ENCODE measurements around the gene BCAP31. TPM values are rescaled to one million over a fixed set of nuclear protein-coding genes. Genes with fewer than 3 reads are reported as not detected.
A peak's percentile ranks its signal among the peaks of the same experiment; 100 is the strongest.
"Not testable (repeated sequence)": the region's sequence is repeated elsewhere in the genome, so short reads cannot be mapped to it uniquely, and the experiment has no call there.

BCAP31 gene
- total and polyA plus RNA-seq, 12 donors: 70.2 to 164 (median 85.4) TPM

DNA sequence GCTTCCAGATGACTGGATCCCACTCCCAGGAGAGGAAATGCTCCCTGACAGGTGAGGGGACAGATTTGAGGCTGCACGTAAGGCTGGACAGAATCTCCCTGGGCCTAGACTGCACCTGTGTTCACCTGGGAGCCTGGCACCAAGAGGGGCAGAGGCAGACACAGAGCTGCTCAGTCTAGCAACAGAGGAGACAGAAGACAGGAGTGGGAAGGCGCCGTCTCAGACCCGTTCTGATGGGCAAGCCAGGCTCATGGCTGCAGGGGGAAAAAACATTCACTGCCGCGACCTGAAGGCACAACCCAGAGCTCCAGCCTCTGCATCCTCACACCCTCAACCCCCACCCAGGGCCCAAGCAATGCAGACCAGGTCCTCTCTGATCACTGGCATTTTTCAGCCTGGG lies 16.8 kb downstream of the BCAP31 start:
- no peak for ATAC-seq
- H3K4me3 ChIP-seq: peak overlapping the region in 1 of 10 donors; percentile 15
- H3K4me1 ChIP-seq: peaks cover 0 to 49% (median 5%) of the 10 kb centered on the region in 9 donors
- TF ChIP-seq, protein P1, sequence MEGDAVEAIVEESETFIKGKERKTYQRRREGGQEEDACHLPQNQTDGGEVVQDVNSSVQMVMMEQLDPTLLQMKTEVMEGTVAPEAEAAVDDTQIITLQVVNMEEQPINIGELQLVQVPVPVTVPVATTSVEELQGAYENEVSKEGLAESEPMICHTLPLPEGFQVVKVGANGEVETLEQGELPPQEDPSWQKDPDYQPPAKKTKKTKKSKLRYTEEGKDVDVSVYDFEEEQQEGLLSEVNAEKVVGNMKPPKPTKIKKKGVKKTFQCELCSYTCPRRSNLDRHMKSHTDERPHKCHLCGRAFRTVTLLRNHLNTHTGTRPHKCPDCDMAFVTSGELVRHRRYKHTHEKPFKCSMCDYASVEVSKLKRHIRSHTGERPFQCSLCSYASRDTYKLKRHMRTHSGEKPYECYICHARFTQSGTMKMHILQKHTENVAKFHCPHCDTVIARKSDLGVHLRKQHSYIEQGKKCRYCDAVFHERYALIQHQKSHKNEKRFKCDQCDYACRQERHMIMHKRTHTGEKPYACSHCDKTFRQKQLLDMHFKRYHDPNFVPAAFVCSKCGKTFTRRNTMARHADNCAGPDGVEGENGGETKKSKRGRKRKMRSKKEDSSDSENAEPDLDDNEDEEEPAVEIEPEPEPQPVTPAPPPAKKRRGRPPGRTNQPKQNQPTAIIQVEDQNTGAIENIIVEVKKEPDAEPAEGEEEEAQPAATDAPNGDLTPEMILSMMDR (IDR thresholded peaks at IDR 0.05): no peak
- H3K9me3 ChIP-seq: no peaks in the 10 kb centered on the region
- 75 to 78% methylated on average over 1 to 6 of the region's 6 CpGs for WGBS, 2 donors
- no peak for DNase-seq
- H3K27me3 ChIP-seq: peaks cover 0 to 7% (median 0%) of the 10 kb centered on the region in 7 donors
- intact Hi-C loops (cut with DNase I): loop anchor here in 1 of 10 donors (5.0 kb wide), 1 partner anchor 110 kb away; the partner anchor contains the start of gene CCNQ
- H3K27ac ChIP-seq: peak overlapping the region in 3 of 10 donors; percentile 77 to 87 (median 78)
- peaks cover 0 to 57% (median 0%) of the 10 kb centered on the region in 9 donors for H3K36me3 ChIP-seq

DNA sequence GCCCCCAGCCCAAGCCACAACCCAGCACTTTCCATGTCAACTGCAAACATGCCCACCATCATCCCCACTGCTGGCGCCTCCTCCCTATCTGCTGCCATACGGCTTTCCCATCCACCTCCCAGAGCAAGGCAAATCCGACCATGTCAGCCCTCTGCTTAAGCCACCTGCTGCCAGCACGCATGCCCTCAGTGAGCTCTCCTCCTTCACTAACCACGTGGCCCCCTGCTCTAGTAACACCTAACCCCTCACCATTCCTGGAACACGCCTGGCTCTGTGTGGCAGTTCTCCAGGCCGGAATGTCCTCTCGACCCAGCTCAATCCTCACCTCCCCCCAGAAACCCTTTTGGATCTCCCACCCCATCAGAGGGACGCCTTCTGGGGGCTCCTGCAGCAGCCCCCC lies 17.4 kb downstream of the BCAP31 start:
- DNase-seq: no peak
- ATAC-seq: peak in 7 of 8 donors; percentile 17 to 49 (median 31)
- Histone ChIP-seq H3K9me3 (no peaks in the 10 kb centered on the region), H3K4me1 (peaks cover 0 to 49% (median 5%) of the 10 kb centered on the region in 9 donors), H3K27ac (peak overlapping the region in 7 of 10 donors; percentile 44 to 87 (median 77)), H3K4me3 (peak overlapping the region in 4 of 10 donors; percentile 5 to 39 (median 22)), H3K36me3 (peaks cover 0 to 58% (median 0%) of the 10 kb centered on the region in 9 donors), H3K27me3 (peaks cover 0 to 9% (median 0%) of the 10 kb centered on the region in 7 donors)
- WGBS, 2 donors: 53 to 67% methylated on average over 9 of the region's 9 CpGs
- intact Hi-C loops (cut with DNase I): loop anchor here in 1 of 10 donors (5.0 kb wide), 1 partner anchor 109 kb away; the partner anchor contains the start of gene CCNQ
- TF ChIP-seq, protein P1 (IDR thresholded peaks at IDR 0.05): no peak

DNA sequence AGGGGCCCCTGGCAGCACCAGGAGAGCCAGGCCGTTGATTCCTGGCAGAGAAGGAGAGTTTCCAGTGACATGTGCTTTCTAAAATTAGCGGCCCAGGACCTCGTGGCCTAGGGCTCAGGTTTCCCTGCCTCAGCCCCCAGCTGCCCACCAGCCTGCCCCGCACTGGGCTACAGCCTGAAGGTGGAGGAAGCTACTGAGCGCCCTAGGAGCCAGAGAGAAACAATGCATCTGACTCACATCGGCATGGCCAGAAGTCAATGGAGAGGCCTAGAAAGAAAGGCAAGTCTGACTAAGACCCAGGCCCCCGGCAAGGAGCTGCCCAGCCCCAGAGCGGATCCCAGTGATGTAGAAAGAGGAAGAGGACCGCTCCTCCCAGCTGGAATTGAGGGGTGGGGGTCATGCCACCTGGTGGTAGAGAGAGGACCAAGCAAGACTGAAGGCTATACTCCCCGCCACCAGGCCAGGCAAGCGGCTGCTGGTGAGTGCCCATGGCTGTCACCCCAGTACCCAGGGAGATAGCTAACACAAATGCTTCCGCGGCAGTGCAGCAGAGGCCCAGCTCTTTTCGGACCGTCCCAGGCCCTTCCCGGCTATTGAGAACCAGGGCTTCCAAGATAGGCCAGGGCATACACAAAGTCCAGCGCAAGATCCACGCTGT lies 18.7 kb downstream of the BCAP31 start:
- intact Hi-C loops (cut with DNase I): loop anchor here in 1 of 10 donors (5.0 kb wide), 1 partner anchor 108 kb away; the partner anchor contains the start of gene CCNQ
- peak overlapping the region; percentile 36 to 87 (median 66) for H3K27ac ChIP-seq
- peaks cover 0 to 61% (median 0%) of the 10 kb centered on the region in 9 donors for H3K36me3 ChIP-seq
- TF ChIP-seq, protein P1 (IDR thresholded peaks at IDR 0.05): peak in 3 of 9 donors; percentile 9 to 32 (median 30)
- not testable (repeated sequence) for DNase-seq, H3K9me3 ChIP-seq
- peaks cover 0 to 11% (median 0%) of the 10 kb centered on the region in 7 donors for H3K27me3 ChIP-seq
- 58 to 61% methylated on average over 17 to 18 of the region's 18 CpGs for WGBS, 2 donors
- ATAC-seq: peak; percentile 23 to 75 (median 52)
- H3K4me3 ChIP-seq: peak overlapping the region in 6 of 10 donors; percentile 10 to 40 (median 32)
- peaks cover 0 to 49% (median 5%) of the 10 kb centered on the region in 9 donors for H3K4me1 ChIP-seq

DNA sequence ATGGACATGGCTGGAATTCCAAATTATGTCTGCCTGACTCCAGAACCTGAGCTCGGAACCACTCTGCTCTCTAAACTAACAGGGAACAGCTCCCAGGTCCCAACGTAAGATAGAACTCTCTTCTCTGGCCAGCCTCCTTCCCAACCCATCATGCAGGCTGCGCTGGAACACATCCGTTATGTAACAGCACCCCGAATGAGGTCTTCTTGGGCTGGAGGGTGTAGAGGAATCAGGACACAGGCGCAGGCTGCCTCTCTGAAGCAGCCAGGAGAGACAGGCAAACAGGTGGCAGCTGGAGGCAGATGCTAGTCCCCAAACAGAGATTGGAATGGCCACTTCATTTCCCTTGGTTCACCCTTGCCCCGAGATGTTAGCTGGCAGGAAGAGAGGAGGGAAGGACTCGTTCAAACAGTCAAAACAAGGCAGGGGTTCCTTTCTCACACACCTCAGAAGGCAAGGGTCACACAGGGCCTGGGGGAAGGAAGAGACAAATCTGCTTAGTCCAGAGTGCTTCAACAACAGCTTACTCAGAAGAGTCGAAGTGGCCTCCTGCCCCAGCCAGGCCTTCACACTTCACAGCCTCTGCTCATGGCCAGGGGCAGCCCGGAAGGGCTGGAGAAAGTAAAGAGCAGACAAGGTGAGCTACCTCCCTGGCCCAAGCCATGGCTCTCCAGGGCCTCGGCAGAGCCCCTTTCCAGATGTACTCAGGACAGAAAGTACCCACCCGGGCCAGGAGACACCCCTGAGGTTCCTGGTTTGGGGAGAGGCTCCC lies 19.4 kb downstream of the BCAP31 start:
- peaks cover 0 to 11% (median 0%) of the 10 kb centered on the region in 7 donors for H3K27me3 ChIP-seq
- intact Hi-C loops (cut with DNase I): loop anchor here in 1 of 10 donors (5.0 kb wide), 1 partner anchor 108 kb away; the partner anchor contains the start of gene CCNQ
- not testable (repeated sequence) for DNase-seq, H3K4me3 ChIP-seq, H3K9me3 ChIP-seq
- peak overlapping the region; percentile 36 to 87 (median 66) for H3K27ac ChIP-seq
- WGBS, 2 donors: 65 to 72% methylated on average over 8 to 10 of the region's 12 CpGs
- peaks cover 0 to 57% (median 0%) of the 10 kb centered on the region in 9 donors for H3K36me3 ChIP-seq
- peak in 1 of 8 donors; percentile 0 for ATAC-seq
- H3K4me1 ChIP-seq: peaks cover 0 to 49% (median 5%) of the 10 kb centered on the region in 9 donors
